Measurements from ENCODE around the gene PITRM1. TPM values are rescaled to one million over a fixed set of nuclear protein-coding genes. Genes with fewer than 3 reads are reported as not detected.
A peak's percentile ranks its signal among the peaks of the same experiment; 100 is the strongest.

Gene PITRM1
- total RNA-seq, 6 donors from 2014 or later, result 63.4 to 216 (median 77.5) TPM

GRCh38 chr10:3210251-3210877 is 37.8 kb upstream of the PITRM1 start:
- Histone ChIP-seq H3K27ac (no peak overlapping the region), H3K4me1 (no peaks in the 10 kb centered on the region), H3K4me3 (no peak overlapping the region), H3K36me3 (no peaks in the 10 kb centered on the region), H3K27me3 (no peaks in the 10 kb centered on the region), H3K9me3 (no peaks in the 10 kb centered on the region)
- no peak for TF ChIP-seq POLR2AphosphoS5 (IDR thresholded peaks at IDR 0.05)
- no peak for TF ChIP-seq POLR2A (IDR thresholded peaks at IDR 0.05)
- no peak for TF ChIP-seq EP300 (IDR thresholded peaks at IDR 0.05)
- TF ChIP-seq CTCF (IDR thresholded peaks at IDR 0.05), result no peak
- WGBS, 2 donors, result 60 to 65% methylated on average over 10 of the region's 10 CpGs
- ATAC-seq (ENCODE audit: low FRiP score in 2 of 2), result no peak
- DNase-seq, result no peak

GRCh38 chr10:3208481-3209406 is 36.2 kb upstream of the PITRM1 start:
- DNase-seq (peak in 1 of 2 donors; percentile 65), ATAC-seq (ENCODE audit: low FRiP score in 2 of 2) (peak; percentile 19 to 36)
- no peaks in the 10 kb centered on the region for H3K36me3 ChIP-seq
- H3K4me3 ChIP-seq, result no peak overlapping the region
- TF ChIP-seq CTCF (IDR thresholded peaks at IDR 0.05), result no peak
- no peak overlapping the region for H3K27ac ChIP-seq
- WGBS, 2 donors, result 79 to 86% methylated on average over 19 to 31 of the region's 31 CpGs
- no peaks in the 10 kb centered on the region for H3K4me1 ChIP-seq
- no peaks in the 10 kb centered on the region for H3K9me3 ChIP-seq
- H3K27me3 ChIP-seq, result no peaks in the 10 kb centered on the region

GRCh38 chr10:3207351-3207750 is 34.8 kb upstream of the PITRM1 start:
- H3K9me3 ChIP-seq, result no peaks in the 10 kb centered on the region
- DNase-seq (peak in 1 of 2 donors; percentile 60), ATAC-seq (ENCODE audit: low FRiP score in 2 of 2) (no peak)
- WGBS, 2 donors, result 77 to 78% methylated on average over 8 of the region's 8 CpGs
- no peaks in the 10 kb centered on the region for H3K36me3 ChIP-seq
- H3K4me3 ChIP-seq, result no peak overlapping the region
- H3K4me1 ChIP-seq, result no peaks in the 10 kb centered on the region
- H3K27ac ChIP-seq, result no peak overlapping the region
- TF ChIP-seq POLR2A (IDR thresholded peaks at IDR 0.05), result no peak
- no peak for TF ChIP-seq POLR2AphosphoS5 (IDR thresholded peaks at IDR 0.05)
- no peak for TF ChIP-seq EP300 (IDR thresholded peaks at IDR 0.05)
- TF ChIP-seq CTCF (IDR thresholded peaks at IDR 0.05), result no peak
- no peaks in the 10 kb centered on the region for H3K27me3 ChIP-seq

- no peak overlapping the region for H3K4me3 ChIP-seq
- H3K9me3 ChIP-seq, result no peaks in the 10 kb centered on the region
- ATAC-seq (ENCODE audit: low FRiP score in 2 of 2) (no peak), DNase-seq (no peak)
- TF ChIP-seq EP300 (IDR thresholded peaks at IDR 0.05), result no peak
- TF ChIP-seq POLR2AphosphoS5 (IDR thresholded peaks at IDR 0.05), result no peak
- TF ChIP-seq POLR2A (IDR thresholded peaks at IDR 0.05), result no peak
- TF ChIP-seq CTCF (IDR thresholded peaks at IDR 0.05), result no peak
- H3K27me3 ChIP-seq, result no peaks in the 10 kb centered on the region
- H3K4me1 ChIP-seq, result no peaks in the 10 kb centered on the region
- WGBS, 2 donors, result 81 to 89% methylated on average over 11 of the region's 11 CpGs
- H3K36me3 ChIP-seq, result no peaks in the 10 kb centered on the region
- H3K27ac ChIP-seq, result no peak overlapping the region
Observed at GRCh38 chr10:3206511-3207157, 34.1 kb upstream of the PITRM1 start.

All from upper lobe of left lung (tissue), 6 donors.